ENCODE data around the gene ASPHD2.
"Not testable (repeated sequence)": the region's sequence is repeated elsewhere in the genome, so short reads cannot be mapped to it uniquely, and the experiment has no call there.

Gene ASPHD2

DNA sequence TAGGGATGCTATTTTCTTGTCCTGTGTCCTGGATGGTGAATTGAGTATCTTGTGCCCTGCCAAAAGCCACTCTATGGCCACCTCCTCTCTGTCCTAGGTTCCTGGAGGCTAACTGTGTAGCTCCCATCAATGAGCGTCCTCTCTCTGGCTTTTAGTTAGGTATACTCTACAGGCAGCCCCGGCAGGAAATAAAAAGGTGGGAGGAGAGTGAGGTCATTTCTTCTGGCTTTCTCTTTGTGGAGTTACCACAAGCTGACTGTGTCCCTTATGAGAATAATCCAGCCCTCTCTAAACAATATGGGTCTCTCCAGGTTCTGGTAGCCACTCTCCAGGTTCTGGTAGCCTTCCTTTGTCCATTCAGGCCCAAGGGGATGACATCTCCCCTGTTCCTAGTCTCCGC is 11.7 kb upstream of the ASPHD2 start:
- no peak for DNase-seq

DNA sequence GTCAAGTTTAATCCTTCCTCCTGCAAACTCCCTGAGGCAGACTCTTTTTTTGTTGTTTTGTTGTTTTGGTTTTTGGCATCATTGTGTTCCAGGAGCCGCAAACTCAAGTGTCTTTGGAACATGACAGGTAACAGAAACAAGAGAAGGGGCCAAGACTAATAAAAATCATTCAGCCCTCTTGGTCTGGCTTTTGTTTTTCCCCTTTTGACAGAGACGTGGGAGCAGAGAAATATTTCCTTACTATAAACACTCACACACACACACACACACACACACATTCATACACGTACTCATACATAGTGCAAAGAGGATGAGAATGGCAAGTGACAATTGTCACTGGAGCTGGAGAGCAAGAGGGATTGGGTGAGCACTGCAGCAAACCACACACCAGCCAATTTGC is 10.4 kb upstream of the ASPHD2 start:
- DNase-seq: no peak

GRCh38 chr22:26426924-26427323 is 2.1 kb upstream of the ASPHD2 start:
- no peak for DNase-seq

DNA sequence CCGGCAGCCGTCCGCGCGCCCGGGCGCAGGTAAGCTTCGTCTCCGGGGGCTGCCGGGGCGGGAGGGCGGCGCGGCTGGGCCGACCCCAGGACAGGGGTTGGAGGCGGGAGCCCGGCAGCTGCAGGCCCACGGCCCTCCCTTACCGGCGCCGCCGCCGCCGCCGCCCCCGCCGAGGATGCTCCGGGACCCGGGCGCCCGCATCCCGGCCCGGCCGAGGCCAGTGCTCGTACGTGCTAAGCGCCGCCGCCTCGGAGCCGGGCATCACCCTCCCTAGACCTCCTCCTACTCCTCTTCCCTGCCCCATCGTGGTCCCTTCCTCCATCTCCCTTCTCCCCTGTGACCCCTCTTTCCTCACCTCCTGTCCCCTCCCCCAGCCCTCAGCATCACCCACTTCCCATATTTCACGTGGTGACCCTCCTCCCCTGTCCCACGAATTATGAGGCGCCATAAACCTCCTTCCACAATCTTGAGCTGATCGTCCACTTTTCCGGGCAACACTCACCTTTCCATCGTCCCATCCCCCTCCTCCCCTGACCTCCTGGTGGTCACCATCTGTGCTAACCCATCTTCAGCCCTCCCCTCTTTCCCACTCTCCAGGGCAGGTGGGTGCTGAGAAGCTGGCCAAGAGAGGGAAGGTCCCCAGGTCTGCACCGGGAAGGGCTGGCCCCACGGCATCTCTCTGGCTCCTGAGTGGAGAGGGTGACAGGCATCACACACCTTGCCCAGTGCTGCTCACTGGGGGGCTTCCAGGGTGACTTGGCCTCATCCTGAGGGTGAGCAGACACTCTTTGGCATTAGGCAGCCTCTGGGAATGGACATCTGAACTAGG is 612 bp downstream of the ASPHD2 start:
- no peak for DNase-seq

DNA sequence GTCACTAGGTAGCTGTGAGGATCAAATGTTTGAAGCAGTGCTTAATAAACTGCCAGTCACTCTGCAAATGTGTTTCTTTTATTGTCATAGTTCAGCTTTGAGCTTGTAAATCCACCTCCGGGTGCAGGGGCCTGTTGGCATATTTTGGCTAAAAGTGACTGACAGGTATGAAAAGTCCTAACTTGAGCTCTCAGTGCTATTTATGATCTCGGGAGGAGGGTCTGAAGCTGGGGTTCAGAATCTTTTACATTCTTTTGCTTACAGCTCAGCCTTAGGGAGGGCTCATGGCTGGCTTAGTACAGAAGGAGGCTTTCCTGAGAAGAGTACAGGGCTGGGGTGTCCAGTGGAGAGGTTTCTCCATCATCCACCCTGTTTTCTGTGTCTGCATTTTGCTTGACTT is 1.5 kb downstream of the ASPHD2 start:
- DNase-seq: no peak

DNA sequence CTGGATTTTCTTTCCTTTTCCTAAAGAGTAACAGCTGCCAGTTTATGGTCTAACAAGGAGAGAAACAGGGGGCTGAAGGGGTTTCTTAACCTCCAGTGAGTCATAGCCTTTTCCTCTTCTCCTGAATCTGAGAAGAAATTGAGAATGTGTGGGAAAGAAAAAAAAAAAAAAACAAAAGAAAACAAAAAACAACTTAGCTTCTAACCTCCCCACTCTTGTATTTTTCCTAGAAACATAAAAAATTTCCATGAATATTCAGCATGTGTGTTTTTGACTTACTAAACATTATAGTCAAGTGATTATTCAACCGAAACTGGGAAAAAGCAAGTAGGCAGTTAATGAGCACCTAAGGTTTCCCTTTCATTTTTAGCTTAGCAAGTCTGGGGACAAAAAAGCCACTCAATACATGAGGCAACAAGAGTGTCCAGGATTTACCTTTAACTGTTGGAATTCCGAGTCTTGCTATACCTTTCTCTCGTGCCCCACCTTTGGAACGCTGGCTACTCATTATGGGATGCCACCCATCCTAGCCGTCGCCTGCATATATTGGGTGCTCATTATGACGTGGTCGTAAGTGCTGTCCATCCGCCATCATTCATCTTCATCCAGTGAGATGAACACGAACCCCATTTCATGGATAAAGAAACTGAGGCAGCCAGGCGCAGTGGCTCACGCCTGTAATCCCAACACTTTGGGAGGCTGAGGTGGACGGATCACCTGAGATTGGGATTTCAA is 2.4 kb downstream of the ASPHD2 start:
- no peak for DNase-seq

- DNase-seq: no peak
Measured at GRCh38 chr22:26432619-26433311, 3.7 kb downstream of the ASPHD2 start.

DNA sequence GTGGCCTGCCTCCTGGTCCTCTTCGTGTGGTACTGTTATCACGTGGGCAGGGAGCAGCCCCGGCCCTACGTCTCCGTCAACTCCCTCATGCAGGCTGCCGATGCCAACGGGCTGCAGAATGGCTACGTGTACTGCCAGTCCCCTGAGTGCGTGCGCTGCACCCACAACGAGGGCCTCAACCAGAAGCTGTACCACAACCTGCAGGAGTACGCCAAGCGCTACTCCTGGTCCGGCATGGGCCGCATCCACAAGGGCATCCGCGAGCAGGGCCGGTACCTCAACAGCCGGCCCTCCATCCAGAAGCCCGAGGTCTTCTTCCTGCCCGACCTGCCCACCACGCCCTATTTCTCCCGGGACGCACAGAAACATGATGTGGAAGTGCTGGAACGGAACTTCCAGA is 4.7 kb downstream of the ASPHD2 start:
- DNase-seq: no peak

DNA sequence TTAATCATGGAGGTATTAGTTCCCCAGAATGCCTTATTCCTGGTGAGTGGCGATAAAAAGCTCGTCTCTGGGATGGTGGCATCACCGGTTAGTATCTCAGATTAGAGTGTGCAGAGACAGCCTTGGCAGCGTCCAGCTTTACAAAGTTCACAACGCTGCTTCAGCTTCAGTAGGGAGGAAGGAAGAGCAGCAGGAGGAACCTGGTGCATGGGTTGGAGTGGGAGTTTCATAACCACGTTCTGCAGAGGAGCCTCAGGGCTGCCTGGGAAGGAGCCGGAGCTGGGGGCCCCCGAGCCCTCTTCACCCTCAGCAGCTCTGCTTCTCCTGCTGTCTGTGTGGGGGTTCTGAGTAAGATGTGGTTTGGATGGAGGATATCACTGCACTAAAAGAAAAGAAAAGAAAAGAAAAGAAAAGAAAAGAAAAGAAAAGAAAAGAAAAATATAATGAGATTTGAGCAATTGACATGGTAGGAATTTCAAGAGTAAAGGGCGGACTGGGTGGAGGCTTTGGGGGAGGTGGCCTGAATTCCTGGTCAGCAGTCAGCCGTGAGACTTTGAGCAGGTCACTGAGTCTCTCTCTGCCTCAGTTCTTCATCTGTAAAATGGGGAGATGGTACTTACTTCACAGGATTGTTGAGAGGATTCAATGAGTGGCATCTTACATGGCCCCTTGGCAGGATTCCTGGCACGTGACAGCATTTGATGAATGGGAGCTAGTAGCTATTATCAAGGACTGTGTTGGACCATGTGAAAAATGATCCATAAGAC is 6.5 kb downstream of the ASPHD2 start:
- DNase-seq: no peak

- DNase-seq: no peak
Measured at GRCh38 chr22:26436903-26437515, 7.9 kb downstream of the ASPHD2 start.

DNA sequence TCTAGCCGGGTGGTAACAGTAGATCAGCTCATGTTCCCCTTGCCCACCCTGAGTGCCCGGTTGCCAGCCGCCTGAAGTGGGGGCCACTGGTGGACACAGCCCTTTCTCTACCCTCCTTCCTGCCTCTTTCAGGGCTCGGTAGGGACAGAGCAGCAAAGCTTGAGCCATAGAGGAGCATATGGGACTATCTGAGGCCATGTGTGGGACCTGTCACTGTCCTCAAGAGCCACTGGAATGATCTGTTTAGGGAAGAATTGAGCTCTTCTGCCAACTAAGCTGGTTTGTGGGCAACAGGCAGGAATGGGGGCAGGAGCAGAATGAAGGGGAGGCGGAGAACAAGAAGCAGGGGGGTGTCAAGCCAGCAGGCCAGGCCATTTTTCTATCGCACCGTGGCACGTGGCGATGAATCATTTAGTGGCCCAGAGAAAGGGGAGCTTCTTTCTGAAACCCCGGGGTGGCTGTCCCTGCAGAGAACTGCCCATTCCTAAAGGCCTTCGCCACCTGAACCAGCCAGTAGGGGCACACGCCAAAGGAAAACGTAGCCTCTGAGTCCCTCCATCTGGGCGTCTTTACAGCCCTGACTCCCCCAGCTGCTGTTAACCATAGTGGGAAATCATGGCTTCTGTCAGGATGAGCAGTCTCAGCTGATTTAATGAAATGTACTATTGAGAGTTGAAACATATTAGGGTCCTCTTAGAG is 8.8 kb downstream of the ASPHD2 start:
- DNase-seq: no peak

GRCh38 chr22:26438776-26439175 is 9.7 kb downstream of the ASPHD2 start:
- not testable (repeated sequence) for DNase-seq

DNA sequence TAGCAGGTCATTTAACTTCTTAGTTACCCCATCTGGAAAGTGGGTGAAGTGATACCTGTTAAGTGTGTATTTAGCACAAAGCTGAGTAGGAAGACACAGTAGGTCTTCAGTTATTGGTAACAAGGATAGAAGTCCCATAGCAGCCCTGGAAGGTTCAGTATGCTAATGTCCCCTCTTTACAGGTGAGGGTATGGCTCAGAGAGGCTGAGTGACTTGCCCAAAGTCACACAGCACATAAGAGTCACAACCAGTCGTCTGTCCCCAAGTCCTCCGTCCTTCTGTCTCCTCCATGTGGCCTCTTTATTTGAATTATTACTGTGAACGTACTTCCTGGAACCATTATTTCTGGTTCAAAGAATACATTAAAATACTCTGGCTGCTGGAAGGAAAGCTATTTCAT is 10.5 kb downstream of the ASPHD2 start:
- no peak for DNase-seq

- no peak for DNase-seq
Measured at GRCh38 chr22:26442086-26442756, 13.2 kb downstream of the ASPHD2 start.

DNA sequence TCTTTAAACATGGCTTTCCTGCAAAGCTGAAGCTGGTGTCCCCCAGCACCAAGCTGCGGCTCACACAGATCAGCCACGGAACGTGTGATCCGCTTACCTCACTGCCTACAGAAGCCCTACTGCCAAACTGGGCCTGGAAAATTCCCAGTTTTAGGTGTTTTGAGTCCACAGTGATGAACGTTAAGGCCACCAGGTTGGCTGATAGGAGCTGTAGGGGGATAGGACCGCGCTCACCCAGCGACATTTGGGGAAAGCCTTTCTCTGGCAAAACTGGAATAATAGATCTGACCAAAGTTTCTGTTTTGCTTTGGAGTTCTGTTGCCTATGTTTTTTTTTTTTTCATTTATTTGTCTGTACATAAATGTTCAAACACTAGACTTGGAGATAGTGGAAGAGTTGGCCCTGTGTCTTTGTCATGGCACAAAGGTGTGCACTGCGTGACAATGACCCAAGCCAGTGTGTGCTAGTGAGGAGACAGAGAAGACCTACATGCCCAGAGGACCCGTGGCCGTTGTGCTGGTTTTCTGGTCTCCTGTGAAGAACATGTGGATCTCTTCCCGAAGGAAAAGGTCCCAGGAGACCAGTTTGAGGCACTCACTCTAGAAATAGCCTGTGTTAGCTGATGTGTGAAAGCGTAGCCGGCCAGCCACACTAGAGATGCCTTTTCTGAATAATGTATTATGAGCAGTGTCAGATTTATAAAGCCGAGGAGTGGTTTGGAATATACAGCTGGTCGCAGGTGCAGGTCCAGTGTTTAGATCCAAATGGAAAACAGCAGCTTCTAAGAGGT is 15.0 kb downstream of the ASPHD2 start:
- DNase-seq: no peak

DNA sequence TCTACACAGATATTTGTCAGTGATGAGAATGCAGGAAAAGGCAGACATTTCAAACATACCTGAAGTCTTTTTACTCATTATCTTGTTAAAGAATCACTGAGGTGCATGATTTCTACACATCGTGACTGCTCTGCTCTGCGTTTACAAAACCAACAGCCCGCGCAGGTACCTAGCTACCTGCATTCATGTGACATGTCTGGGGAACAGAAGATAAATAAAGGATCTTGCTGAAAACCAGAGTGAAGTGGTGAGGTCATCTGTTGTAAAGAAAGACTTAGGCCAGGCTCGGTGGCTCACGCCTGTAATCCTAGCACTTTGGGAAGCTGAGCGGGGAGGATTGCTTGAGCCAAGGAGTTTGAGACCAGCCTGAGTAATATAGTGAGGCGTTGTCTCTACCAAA is 15.7 kb downstream of the ASPHD2 start:
- no peak for DNase-seq

GRCh38 chr22:26445577-26446275 is 16.7 kb downstream of the ASPHD2 start:
- no peak for DNase-seq

DNA sequence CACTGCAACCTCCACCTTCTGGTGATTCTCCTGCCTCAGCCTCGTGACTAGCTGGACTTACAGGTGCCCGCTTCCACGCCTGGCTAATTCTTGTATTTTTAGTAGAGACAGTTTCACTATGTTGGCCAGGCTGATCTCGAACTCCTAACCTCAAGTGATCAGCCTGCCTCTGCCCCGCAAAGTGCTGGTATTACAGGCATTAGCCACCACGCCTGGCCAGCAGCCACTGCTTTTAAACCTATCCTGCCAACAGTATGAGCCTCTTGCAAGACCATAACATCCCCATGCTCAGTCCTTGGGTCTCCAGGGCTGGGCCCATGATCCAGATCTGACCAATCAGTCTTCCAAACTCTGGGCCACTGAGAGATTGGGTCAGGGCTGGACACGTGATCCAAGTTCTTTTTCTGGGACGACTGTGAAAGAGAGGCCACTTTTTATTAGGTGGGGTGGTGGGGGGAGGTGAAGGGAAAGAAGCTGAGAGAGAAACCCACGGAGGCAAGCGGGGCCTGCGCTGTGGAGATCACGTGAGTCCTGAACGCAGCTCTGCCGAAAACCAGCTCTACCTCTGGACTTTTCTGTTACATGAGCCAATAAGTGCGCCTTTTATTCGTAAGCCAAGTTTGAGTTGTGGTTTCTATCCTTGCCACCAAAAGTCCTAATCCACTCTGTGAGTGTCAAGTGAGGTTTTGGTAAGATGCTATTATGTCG is 17.9 kb downstream of the ASPHD2 start:
- DNase-seq: no peak
